DMS 273 (cell line): ENCODE measurements around the gene PEX7.
"Not testable (repeated sequence)": the region's sequence is repeated elsewhere in the genome, so short reads cannot be mapped to it uniquely, and the experiment has no call there.

ENCODE experiments used
- DNase-seq: peaks from one replicate; lab custom pipeline; 2025; ENCODE audit not compliant: unreplicated experiment; lab: John Stamatoyannopoulos, UW

Gene PEX7

DNA sequence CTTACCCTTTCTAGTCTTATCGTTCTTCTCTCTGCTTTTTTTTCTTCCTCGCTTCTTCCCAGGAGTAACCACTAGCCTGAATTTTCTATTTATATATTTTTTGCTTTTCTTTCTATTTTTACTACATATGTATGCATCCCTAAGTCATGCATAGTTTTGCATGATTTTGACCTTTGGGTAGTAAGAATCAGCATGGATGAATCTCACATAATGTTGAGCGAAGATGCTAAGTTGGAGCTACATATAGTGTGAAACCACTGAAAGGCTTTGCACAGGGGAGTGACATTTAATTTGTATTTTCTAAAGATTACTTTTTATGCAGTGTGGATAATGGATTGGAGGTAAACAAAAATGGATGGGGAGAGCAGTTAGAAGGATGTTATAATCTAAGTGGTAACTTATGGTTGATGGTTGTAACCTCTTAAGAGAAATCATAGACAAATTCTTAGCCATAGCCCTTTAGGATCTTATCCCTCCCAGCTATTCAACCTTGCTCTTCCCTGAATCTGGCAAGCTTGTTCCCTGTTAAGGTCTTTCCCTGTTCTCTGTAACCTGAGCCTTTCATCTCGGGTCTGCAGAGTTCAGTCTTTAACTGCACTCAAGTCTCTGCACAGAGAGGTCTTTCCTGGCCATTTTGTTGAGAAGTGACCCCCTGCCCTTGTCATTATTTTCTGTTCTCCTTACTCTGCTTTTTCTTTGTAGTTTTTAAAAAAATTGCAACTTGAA is 18.0 kb downstream of the PEX7 start:
- DNase-seq = peak; percentile 24

DNA sequence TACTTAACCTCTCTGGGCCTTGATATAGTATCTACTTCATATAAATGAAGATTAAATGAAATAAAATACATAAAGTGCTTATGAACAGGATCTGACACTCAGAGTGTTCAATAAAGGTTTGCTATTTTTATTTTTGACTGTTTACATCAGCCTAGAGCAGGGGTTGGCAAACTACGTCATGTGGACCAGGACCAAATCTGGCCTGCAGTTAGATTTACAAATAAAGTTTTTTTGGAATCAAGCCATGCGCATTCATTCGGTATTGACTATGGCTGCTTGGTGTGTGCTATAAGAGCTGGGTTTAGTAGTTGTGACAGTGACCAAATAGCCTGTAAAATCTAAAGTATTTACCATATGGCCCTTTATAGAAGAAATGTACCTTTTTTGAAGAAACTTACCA is 20.8 kb downstream of the PEX7 start:
- peak; percentile 41 for DNase-seq

DNA sequence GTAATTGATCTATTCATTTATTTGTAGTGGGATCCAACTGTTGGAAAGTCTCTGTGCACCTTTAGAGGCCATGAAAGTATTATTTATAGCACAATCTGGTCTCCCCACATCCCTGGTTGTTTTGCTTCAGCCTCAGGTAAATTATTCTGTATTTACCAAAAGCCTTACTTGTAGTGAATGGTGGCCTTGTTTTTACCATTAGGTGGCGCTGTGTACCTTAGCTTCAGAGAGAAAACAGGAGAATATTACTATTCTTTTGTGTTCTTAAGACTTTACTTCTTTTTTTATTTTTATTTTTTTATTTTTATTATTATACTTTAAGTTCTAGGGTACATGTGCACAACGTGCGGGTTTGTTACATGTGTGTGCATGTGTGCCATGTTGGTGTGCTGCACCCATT is 23.7 kb downstream of the PEX7 start:
- peak; percentile 74 for DNase-seq

DNA sequence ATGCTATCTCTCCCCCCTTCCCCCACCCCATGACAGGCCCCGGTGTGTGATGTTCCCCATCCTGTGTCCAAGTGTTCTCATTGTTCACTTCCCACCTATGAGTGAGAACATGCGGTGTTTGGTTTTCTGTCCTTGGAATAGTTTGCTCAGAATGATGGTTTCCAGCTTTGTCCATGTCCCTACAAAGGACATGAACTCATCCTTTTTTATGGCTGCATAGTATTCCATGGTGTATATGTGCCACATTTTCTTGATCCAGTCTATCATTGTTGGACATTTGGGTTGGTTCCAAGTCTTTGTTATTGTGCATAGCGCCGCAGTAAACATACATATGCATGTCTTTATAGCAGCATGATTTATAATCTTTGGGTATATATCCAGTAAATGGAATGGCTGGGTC is 24.1 kb downstream of the PEX7 start:
- not testable (repeated sequence) for DNase-seq

DNA sequence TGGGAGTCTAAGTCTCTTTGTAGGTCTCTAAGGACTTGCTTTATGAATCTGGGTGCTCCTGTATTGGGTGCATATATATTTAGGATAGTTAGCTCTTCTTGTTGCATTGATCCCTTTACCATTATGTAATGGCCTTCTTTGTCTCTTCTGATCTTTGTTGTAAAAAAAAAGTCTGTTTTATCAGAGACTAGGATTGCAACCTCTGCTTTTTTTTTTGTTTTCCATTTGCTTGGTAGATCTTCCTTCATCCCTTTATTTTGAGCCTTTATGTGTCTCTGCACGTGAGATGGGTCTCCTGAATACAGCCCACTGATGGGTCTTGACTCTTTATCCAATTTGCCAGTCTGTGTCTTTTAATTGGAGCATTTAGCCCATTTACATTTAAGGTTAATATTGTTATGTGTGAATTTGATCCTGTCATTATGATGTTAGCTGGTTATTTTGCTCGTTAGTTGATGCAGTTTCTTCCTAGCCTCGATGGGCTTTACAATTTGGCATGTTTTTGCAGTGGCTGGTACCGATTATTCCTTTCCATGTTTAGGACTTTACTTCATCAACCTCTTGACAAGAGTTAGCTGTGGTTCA is 27.7 kb downstream of the PEX7 start:
- DNase-seq = not testable (repeated sequence)

DNA sequence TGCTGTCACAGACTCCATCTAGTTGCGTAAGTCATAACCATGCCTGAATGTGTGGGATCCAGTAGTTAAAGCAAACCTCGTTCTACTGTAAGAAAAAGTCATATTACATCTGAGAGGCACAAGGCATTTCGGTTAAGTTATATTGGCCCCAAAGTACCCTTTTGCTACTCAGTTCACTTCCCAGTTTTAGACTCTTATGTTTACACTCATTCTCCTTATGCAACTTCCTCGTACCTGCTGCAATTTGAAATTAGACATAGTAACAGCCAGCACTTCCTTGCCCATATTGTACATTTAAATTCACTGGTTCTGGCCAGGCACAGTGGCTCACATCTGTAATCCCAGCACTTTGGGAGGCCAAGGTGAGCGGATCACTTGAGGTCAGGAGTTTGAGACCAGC is 37.0 kb downstream of the PEX7 start:
- no peak for DNase-seq

DNA sequence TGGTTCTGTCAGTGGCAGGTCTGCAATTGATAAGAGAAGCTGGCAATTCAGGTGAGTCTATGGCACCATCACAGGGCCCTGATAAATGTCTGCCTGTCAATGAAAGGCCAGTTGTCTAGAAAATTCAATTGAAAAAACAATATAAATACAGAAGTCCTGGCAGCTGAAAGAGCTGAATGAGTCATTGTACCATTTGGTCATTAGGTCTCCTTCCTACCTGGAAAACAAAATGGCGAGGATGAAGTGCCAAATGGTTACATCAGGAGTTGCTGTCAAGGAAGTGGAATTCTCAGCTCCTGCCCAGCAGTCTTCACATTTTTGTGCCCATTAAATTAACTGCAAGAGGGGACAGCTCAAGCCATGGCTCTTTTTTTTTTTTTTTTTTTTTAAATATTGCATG is 37.7 kb downstream of the PEX7 start:
- no peak for DNase-seq

DNA sequence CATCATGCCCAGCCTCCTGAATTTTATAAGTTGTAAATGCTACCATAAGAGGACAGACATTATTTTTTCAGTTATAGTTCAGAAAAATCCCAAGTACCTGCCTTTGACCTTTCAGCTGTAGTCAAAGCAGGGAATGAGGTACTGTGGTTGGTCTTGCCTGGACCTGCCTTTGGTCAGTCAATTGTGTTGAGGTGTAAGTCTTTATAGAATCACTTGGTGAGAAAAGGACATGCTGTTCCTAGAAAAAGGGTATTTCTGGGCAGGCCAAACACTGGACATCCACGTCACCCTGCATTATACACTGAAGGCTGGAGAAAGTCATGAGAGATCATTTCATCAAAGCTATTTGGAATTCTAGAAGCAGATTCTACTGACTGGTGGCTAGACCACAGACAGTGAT is 40.3 kb downstream of the PEX7 start:
- no peak for DNase-seq

DNA sequence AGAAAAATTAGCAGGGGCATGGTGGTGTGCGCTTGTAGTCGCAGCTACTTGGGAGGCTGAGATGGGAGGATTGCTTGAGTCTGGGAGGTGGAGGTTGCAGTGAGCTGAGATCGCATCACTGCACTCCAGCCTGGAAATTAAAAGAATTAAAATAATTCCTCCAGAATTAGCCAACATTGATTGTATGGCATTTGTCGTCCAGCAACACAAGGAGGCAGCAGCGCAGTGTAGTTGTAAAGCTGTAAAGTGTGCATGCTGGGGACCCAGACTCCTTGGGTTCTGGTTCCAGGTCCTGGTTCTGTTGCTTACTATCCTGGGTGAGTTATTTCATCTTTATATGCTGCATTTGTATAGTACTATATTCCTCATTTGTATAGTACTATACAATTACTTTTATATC is 41.4 kb downstream of the PEX7 start:
- DNase-seq = no peak

DNA sequence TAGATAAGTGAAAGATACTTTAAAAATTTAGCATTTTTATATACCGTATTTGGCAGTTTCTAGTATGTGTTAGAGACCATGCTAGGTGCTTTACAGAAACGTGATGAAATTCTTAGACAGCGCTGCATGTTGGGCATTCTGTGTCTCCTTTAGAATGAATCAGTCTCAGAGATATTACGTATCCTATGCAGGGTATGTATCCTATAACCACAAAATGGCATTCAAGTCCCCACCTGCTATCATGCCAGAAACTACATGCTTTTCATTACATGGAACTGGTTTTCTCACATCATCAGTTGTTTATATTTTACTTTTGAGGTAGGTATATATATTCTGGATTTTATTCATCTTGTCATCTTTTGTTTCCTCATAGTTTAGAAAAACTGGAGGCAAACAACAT is 42.3 kb downstream of the PEX7 start:
- DNase-seq = no peak

DNA sequence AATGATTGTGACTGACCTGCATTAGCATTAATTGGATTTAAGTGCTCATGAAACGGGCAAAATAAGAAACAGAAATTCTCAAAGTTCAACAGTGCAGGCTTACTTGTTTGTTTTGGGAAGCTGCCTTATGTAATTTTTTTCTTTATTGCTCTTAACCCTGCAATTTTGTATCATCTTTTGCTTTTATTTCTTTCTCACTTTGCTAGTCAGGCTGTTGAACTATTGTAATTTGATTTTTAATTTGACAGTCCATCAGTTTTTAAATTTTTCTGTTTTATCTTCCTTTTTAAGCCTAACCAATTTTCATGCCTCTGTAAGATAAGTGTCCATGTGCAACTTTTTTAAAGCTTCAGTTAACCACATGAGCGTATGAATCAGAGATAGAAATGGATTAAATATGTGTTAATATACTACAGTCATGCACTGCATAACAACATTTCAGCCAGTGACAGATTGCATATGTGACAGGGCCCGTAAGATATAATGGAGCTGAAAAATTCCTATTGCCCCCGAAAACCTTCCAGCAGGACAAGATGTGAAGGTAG is 44.6 kb downstream of the PEX7 start:
- no peak for DNase-seq

DNA sequence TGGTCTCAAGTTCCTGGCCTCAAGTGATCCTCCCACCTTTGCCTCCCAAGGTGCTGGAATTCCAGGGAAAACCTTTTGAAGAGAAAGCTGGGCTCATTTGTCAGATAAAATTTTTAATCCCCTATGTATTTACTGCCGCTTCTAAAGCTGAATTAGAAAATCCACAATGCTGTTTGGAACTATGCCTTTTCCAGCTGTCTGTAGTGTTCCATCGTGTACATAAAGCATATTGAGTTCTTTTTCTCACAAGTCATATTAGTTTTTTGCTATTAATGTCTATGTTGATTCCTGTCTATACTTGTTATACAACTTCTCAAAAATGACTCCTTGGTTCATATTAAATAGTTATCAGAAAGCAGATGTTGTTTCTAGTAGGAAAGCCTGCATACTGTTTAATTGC is 47.1 kb downstream of the PEX7 start:
- no peak for DNase-seq

DNA sequence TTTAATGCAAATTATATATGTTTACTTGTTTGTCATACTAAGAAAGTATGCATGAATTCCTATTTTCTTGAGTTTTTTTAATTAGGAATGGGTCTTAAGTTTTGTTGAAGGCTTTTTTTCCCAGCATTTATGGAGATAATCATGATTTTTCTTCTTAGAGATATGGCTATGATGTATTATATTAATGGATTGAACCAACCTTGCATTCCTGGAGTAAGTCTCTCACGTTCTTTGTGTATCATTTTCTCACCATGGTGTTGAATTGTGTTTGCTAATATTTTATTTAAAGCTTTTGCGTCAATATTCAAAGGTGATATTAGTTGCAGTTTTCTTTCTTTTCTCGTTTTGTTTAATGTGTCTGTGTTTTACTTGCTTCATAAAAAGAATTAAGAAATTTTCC is 51.4 kb downstream of the PEX7 start:
- peak; percentile 13 for DNase-seq

DNA sequence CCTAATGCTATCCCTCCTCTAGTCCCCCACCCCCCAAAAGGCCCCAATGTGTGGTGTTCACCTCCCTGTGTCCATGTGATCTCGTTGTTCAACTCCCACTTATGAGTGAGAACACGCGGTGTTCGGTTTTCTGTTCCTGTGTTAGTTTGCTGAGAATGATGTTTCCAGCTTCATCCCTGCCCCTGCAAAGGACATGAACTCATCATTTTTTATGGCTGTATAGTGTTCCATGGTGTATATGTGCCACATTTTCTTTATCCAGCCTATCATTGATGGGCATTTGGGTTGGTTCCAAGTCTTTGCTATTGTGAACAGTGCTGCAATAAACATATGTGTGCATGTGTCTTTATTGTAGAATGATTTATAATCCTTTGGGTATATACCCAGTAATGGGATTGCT is 54.1 kb downstream of the PEX7 start:
- DNase-seq = not testable (repeated sequence)

DNA sequence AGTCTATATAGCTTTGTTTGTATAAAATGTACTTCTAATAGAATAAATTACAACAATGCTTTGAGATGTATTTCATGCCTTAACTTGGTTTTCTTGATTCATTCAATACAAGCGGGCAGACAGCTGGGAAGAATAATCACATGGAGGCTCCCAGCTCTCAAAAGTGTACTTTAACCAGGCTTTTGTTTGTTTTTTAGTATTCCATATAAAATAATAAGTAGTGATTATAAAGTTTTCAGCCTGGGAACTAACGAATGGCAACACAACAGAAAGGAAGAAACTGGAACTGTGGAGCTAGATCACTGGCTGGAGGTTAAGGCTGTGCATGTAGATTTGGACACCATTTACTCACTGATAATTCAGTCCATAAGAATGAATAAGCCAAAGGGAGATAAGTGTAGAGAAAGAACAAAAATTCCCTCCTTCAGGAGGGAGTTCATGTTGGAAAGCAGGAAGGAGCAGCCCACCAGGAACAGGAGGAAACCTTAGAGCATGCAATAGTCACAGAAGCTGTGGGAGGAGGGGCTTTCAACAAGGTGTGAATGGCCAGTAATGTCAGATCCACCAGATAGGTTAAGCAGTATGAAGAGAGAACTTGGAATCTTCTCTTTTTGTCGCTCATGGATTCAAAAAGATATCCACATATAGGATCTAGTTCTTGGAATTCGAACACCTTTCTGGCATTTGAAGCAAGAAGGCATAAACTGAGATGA is 58.5 kb downstream of the PEX7 start:
- DNase-seq = no peak

DNA sequence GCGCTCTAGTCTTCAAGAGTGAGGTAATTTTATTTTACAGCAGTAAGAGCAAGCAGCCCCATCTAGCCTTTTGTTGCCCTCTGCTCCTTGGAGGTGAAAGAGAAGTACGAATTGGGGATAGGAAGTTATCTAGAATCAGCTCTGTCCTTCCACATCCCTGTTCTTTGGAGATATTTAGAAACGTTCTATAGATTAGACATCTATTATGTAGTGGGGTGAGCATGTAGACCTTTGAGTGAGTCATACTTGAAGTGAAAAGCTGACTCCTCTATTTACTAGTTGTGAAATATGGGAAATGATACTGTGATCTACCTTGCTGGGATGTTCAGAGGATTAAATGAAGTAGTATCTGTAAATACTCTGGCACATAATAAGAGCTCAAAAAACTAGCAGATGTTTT is 63.7 kb downstream of the PEX7 start:
- DNase-seq = no peak

DNA sequence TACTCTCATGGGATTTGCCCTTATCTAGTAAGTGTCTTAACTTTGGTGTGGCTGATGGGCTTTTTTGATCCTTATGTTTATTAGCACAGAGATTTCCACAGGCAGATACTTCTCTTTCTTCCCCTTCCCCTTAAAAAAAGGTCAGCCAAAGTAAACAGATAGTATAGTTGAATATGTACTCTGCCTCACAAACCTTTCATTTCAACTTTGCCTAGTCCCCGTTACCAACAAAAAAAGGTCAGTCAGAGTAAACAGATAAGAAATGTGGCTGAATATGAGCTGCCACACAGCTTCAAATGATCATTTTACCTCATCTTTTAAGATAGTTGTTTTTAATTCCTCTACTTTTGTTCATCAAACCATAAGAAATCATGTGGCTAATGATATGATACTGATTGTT is 65.6 kb downstream of the PEX7 start:
- no peak for DNase-seq

DNA sequence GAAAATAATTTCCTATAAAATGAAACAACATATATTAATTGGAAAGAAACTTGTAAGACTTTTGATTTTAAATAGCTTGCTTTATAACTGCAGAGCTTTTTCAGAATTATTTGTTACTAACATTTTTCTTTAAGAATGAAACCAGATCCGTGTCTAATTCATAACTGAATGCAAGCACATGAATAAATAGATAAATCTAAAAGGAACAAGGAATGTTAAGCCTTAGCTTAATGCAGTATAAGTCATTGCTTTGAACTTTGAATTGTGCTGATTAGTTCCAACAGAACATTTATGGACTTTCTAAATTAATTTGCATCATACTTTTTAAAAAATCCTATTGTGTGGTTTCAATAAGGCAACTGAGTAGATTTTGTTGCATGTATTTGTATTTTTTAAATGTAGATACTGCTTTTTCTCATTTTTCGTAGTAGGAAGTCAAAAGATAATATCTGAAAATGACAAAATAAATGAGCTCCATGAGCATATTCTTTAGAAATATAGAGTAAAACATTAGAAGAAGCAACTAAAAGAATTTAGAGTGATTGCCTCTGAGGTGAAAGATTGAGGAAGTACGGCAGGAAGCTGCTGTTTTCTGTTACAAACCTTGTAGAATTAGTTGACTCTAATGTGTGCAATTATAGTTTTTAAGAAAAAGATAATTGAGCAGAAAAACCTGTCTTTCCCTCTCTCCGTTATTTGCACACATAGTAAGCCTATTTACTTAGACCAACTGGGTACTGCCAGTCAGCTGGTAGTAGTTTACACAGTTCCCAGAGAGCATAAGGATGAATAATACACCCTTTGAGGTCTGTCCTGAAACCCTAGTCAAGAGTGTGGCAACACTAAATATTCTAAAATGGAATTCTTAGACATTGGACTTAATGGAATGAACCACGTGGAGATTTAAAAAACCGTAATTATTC is 67.1 kb downstream of the PEX7 start:
- no peak for DNase-seq

DNA sequence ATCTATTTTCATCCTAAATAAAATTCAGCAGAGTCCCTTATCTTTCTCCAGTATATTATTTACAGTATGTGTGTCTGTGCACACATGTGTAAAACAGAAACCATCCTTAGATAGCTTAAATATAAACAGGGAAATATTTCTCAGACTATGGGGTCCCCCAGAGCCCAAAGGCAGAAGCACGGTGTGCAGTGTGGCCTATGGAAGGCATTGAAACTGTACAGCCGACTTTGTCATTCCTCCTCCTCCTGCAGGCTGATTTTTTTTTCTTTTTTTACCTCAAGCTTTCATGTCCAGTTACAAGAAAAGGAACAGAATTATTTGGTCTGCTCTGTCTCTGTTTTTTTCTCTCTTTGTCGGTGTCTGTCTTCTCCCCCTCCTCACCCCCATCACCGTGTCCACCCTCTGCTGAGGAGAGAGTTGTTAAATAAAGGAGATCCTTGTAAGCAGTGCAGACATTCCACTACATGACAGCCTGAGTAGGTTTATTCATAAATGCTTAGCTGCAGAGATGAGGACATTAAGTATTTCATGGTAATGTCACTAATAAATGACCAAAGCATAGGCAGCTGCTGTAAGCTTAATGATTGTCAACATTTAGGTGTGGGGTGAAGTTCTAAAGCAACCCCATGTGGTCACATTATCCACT is 67.9 kb downstream of the PEX7 start:
- no peak for DNase-seq

DNA sequence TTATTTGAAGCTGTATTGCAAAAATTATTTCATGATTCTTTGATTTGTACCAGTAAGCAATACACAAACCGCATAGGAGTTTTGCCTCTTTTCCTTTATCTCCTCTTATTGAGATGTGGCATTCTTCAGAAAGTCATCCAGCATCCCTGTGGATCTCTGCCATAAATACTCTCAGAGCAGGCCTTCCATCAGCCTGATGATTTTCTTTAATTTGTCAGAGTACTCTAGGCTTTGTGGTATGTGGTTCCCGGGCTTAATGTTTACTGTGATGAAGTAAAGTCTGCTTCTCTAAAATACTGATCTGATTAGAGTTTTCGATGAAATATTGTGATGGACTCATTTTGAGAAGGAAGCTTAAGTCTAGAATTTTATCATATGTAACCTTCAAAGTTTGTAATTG is 68.6 kb downstream of the PEX7 start:
- no peak for DNase-seq

DNA sequence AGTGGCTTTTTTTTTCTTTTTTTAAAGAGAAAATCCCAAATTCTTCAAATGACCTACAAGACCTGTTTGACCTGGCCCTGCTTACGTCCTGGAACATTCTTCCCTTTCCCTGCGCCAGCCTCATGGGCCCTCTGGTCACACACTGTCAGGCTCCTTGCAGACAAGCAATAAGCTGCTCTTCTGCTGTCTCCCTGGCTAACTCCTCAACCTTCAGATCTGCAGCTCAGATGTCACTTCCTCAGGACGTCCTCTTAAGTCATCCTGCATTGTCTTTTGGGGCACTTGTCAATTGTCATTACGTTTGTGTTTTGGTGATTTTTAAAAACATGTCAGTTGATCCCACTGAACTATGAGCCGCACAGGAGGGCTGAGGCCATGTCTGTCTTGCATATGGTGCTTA is 70.8 kb downstream of the PEX7 start:
- no peak for DNase-seq
